H4 (cell line): ENCODE data around the gene CCDC88C. TPM values are rescaled to one million over a fixed set of nuclear protein-coding genes. Genes with fewer than 3 reads are reported as not detected.
A peak's percentile ranks its signal among the peaks of the same experiment; 100 is the strongest.

Experiments
- DNase-seq: peaks from one replicate; pipeline ENCODE4 v3.0.0-alpha.2; 2015; ENCODE audit warnings: low spot score
- total RNA-seq: library from RNA; depleted of rRNA; stranded (reverse); fragments of >200 nt; shearing (Covaris generic); gene quantifications from 2 replicates; pipeline ENCODE4 v1.2.3, GENCODE V29; 2014

CCDC88C gene
- total RNA-seq, 1 experiment from 2014 or later = 2.4 TPM

- no peak for DNase-seq
Observed at GRCh38 chr14:91397965-91398591, 19.5 kb downstream of the CCDC88C start.

- DNase-seq = no peak
Observed at GRCh38 chr14:91396959-91397815, 20.4 kb downstream of the CCDC88C start.

GRCh38 chr14:91396013-91396660, 21.5 kb downstream of the CCDC88C start:
- DNase-seq = no peak

GRCh38 chr14:91395466-91395865, 22.2 kb downstream of the CCDC88C start:
- DNase-seq = no peak

GRCh38 chr14:91394105-91395081, 23.2 kb downstream of the CCDC88C start:
- no peak for DNase-seq

- DNase-seq = no peak
Observed at GRCh38 chr14:91392623-91393303, 24.9 kb downstream of the CCDC88C start.

- DNase-seq = no peak
Observed at GRCh38 chr14:91390165-91390778, 27.3 kb downstream of the CCDC88C start.

GRCh38 chr14:91389150-91389549, 28.5 kb downstream of the CCDC88C start:
- no peak for DNase-seq

- DNase-seq = no peak
Observed at GRCh38 chr14:91388551-91388975, 29.1 kb downstream of the CCDC88C start.

- no peak for DNase-seq
Observed at GRCh38 chr14:91387951-91388381, 29.7 kb downstream of the CCDC88C start.

GRCh38 chr14:91387169-91387835, 30.3 kb downstream of the CCDC88C start:
- DNase-seq = peak; percentile 63

GRCh38 chr14:91385697-91386096, 31.9 kb downstream of the CCDC88C start:
- DNase-seq = no peak

GRCh38 chr14:91385224-91385623, 32.4 kb downstream of the CCDC88C start:
- no peak for DNase-seq

- DNase-seq = no peak
Observed at GRCh38 chr14:91383439-91383838, 34.2 kb downstream of the CCDC88C start.

GRCh38 chr14:91381801-91382670, 35.6 kb downstream of the CCDC88C start:
- DNase-seq = no peak

- DNase-seq = peak; percentile 57
Observed at GRCh38 chr14:91380610-91381371, 36.8 kb downstream of the CCDC88C start.

- DNase-seq = no peak
Observed at GRCh38 chr14:91380123-91380522, 37.5 kb downstream of the CCDC88C start.

GRCh38 chr14:91379579-91379932, 38.1 kb downstream of the CCDC88C start:
- DNase-seq = no peak
